Stimulated activated CD8-positive, alpha-beta memory T cell treated with anti-CD3 and anti-CD28 coated beads, Interleukin-2, amount 100 ng/mL, for 48 hours (primary cell): ENCODE results near the gene MYO3B.
"Not testable (repeated sequence)": the region's sequence is repeated elsewhere in the genome, so short reads cannot be mapped to it uniquely, and the experiment has no call there.

ENCODE experiments used
- DNase-seq, 2 donors: peaks; one replicate each; pipeline ENCODE4 v3.0.0-alpha.2; 2020; ENCODE audit warnings: low read depth in 2 of 2

MYO3B gene

DNA sequence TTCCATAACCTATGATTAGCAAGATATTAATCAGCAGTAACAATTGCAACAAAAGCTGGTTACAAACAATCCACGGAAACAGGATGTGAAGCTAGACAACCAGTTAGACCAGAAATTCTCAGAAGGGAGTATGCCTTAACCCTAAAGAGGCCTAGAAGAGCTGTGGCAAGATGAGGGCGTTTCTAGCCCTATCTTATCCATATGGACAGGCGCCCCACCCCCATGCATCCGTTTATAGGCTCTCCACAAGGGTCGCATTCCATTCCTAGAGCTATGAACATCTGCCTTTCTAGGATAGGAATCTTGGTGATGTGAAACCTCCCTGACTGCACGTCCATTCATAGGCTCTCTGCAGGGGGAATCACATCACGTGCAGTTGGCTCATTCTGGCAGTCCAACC lies 441.0 kb downstream of the MYO3B start:
- not testable (repeated sequence) for DNase-seq

DNA sequence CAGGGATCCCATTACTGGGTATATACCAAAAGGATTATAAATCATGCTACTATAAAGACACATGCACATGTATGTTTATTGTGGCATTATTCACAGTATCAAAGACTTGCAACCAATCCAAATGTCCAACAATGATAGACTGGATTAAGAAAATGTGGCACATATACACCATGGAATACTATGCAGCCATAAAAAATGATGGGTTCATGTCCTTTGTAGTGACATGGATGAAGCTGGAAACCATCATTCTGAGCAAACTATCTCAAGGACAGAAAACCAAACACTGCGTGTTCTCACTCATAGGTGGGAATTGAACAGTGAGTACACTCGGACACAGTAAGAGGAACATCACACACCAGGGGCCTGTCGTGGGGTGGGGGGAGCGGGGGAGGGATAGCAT lies 457.1 kb downstream of the MYO3B start:
- not testable (repeated sequence) for DNase-seq

DNA sequence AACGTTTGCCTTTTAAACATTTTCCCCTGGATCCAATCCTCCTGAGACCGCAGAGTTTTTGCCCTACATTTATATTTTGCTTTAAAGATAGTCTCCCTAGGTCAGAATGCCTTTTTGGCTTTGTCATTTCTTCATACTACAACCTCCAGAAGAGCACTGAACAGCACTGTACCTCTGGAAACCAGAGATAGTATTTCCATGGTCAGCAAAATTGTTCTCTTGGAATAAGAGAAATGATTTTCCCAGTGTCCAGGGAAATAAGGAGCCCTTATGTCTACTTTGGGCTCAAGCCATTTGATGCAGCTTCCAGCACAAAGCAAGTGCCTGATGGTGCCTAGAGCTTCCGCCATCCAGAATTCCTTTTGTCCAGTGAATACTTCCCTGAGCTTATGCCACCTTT lies 461.7 kb downstream of the MYO3B start:
- no peak for DNase-seq

DNA sequence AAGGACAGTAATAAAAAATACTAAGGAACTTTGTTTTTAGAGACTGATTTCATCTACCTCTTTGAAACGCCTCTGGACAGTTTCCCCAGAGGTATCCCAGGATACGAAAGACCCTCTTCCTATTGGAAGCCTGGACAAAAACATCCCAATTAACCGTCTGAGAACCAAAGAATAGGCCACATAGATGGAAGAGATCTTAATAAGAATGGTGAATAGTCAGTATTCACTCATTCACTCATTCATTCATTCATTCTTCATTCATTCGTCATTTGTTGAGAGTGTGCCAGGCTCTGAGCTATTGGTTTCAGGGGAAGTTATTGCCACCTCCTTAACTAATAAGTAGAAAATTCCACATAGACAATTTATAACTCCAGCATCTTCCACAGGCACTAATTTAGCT lies 464.0 kb downstream of the MYO3B start:
- DNase-seq, result no peak

DNA sequence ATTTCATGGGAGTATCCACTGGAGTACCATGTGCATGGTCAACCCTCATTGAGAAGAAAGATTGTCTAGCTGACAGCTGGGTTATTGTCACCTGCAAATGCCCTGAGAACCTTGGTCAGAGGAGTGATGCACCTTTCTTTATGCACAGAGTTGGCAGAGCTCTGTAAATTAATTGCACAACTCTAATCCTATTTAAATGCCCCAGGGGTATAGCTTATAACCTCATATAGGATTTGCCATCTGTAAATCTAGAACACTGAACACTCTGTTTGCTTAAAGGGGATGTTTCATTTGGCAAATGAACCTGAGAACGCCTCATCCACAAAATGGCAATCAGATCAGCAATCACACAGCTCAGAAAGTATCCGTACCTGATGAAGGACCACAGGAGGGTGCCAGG lies 465.4 kb downstream of the MYO3B start:
- no peak for DNase-seq

DNA sequence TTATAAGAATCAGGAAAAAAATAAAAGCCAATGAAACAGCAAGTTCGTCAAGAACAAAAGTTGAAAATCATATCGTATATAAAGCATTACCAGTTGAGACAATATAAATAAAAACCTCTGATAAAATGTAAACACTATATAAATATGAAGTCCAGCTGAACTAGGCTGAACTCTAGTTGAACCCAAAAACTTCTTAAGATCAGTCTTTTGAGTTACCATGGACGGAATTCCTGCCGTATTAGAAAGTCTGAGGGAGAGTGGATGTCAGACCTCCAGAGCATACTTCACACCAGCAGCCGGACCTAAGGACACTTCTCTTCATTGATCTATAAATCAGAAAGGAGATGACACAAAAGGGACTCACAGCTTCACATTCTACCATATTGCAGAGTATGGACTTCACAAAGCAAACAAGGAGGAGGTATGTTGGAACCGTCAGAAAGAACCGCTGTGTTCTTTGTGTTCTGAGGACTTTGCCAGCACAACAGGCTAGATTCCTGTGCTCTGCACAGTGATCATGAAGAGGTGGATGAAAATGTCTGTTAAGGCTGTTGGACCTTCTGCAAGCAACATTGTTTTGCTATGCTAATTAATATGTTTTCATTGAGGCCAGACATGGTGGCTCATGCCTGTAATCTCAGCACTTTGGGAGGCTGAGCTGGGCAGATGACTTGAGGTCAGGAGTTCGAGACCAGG lies 469.9 kb downstream of the MYO3B start:
- no peak for DNase-seq

DNA sequence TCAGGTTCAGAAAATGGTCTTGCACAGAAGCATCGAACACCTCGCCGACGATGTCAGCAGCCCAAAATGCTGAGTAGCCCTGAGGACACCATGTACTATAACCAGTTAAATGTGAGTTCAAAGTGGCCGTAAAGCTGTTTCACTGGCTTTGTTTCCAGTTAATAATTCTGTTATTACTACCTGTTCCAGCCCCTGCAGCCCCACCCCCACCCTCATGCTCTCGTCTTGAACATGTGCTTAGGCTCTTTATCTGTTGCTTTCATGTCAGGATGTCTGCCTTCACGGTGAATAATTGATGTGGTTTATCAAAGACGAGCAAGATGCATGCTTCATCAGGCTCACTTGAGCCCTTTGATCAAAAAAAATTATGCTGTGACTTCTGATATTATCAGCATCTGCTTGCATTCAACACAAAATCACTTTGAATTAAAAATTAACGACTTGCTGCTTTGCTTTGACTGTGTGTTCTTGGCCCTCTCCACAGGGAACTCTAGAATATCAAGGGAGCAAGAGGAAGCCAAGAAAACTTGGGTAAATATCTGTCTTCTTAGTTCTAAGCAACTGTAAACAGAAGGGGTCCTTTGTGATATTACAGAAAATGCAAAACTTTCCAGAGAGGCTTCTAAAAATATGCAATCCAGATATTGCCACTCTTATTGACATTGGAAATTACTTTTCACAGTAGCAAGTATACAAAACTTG lies 473.8 kb downstream of the MYO3B start:
- no peak for DNase-seq

DNA sequence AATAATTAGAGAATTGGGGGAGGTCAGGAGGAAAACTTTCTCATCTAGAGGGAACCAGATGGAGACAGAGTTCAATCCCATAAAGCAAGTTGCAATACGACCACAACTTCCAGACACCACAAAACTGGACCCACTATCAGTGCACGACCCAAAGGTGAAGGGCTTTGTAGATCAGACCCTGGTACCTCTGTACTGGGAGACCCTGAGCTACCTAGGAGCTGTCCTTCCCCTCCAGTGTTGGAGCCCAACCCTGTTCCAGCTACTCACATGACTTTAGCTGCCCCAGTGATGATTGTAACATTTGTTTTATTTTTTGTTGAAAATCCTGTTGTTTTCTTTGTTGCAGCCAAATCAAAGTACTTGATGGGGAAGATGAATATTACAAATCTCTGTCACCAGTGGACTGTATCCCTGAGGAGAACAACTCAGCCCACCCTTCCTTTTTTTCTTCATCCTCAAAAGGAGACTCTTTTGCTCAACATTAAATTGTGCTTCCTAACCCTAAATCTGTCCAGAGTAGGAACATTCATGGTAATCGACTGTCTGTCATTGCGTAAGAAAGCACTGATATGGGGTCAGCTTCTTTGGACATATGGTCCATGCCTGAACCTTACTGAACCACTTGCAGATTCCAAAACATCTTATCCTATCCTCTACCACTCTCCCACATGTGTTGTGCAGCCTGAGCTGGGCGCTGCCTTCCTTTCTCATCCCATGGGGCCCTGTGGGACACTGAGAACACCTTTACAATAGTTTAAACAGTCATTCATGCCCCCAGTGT lies 474.9 kb downstream of the MYO3B start:
- no peak for DNase-seq

DNA sequence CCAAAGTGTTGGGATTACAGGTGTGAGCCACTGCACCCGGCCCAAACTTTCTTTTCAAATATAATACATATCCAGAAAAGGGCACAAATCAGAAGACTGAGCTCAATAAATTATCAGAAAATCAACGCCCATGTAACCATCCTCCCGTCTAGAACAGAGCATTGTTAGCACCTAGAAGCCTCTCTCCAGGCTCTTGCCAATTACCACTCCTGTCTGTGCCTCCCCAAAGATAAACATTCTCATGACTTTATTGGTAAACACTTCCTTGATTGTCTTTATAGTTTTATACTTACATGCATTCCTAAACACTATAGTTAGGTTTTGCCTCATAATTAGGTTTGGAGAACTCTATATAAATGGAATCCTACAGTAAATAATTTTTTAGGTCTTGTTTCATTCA lies 478.7 kb downstream of the MYO3B start:
- no peak for DNase-seq

DNA sequence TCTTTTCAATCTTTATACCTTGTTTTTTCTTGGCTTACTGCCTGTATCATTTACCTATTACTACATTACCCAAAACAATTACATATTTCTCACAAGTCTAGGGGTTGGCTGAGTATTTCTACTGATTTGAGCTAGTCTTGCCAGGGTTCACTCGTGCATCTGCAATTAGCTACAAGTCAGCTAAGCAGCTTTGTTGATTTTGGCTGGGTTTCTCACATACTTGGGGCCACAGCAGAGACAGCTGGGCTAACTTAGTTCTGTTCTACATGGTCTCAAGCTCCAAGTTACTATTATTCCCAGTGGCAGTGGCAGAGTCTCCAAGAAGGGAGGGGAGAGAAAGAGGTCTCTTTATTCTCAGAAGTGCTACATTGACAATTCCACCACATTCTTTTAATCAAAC lies 482.5 kb downstream of the MYO3B start:
- DNase-seq, result no peak

DNA sequence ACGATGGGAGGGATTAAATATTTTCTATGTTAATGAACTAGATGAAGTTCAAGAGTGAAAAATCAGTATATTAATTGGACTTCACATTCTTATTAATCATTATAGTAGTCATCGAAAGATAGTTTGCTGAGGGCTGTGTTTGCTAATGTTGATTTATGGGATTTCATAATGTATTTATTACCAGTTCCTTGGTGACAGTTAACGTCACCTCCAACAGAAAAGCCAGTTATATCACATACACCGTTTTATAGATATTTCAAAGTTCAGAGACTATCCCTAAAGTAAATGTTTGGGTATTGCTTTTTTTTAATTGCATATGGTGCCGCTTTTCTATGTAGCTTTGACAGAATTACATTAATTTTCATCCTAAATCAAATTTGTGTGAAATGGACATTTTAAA lies 487.8 kb downstream of the MYO3B start:
- DNase-seq, result no peak

DNA sequence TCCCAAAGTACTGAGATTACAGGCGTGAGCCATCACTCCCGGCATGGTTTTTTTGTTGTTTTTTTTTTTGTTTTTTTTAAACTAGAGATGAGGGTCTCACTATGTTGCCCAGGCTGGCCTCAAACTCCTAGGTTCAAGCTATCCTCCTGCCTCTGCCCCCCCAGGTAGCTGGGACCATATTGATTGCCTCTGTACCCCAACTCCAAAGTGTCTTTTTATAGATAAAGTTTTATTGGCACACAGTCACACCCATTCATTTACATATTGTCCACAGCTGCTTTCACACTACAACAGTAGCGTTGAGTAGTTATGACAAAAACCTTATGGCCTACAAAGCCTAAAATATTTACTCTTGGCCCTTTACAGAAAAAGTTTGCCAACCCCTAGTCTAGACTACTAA lies 492.0 kb downstream of the MYO3B start:
- no peak for DNase-seq

DNA sequence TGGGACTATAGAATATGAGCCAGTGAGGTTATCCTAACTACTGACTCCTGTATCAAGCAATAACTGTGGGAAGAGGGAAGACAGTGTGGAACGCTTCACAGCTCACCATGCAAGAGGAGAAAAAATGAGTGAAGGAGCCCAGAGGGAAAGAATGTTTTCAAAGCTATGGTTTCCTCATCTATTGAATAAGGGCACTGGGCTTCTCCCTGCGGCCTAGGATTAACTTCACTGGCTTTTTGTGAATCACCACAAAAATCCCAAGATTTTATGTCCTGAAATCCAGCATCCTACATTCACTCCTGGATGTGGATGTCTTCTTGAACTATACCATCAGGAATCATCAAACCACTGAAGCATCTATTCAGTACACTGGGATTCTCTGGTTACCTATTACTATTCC lies 492.7 kb downstream of the MYO3B start:
- DNase-seq, result no peak

DNA sequence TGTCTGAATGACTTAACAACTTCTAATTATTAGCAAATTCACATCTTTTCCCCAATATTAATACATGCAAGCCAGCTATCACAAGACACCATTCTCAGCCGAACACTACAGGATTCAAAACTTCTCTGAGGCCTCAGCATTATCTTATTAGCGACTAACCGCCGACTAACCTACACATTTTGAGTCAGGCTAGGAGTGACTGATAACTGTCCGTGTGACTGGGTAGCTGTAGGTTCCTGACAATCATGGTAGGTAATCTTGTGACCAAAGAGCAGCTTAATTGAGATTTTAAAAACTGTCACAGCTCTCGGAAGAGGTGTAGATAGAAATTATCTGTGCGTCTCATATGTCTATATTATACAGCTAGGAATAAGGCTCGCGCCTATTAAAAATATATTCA lies 493.1 kb downstream of the MYO3B start:
- no peak for DNase-seq

DNA sequence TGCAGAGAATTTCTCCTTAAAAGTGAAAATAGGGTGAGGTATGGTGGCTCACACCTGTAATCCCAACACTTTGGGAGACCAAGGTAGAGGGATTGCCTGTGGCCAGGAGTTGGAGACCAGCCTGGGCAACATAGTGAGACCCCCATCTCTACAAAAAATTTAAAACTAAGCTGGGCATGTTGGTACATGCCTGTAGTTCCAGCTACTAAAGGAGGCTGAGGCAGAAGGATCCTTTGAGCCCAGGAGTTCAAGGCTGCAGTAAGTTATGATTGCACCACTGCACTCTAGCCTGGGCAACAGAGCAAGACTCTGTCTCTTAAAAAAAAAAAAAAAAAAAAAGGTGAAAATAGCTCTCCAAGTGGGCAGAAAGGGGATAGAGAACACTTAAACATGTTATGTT lies 496.3 kb downstream of the MYO3B start:
- DNase-seq, result not testable (repeated sequence)

DNA sequence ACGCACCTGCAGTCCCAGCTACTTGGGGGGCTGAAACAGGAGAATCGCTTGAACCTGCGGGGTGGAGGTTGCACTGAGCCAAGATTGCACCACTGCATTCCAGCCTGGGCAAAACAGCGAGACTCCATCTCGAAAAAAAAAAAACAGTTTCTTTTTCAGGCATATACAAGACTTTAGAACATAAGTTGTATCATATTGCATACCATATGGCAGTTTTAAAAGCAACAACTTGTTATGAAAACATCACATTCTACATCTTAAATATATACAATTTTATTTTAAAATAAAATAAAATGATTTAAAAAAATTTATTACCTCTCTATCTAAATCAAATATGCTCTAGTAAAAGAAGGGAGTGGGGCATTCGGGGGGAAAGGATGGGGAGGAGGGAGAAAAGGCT lies 497.8 kb downstream of the MYO3B start:
- no peak for DNase-seq

DNA sequence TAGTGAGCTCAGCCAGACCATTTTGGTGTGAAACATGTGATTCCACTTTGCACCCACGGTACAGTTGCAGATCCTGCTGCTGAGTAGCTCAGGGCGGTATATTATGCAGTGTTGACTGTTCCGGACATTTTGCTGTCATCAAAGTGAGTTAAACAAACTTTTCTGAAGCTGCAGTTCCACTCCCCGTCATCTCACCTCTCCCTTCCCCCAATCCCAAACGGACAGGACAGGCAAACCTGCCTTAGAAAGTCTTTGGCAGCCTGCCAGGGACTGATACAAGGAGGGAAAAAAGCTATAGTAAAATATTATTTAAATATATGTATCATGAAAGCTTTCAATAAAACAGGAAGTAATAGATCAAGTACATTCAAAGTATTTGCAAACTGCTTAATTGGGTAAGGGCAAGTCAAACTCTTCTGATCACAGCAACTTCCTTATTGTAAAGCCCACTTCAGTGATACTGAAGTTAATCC lies 501.7 kb downstream of the MYO3B start:
- no peak for DNase-seq

DNA sequence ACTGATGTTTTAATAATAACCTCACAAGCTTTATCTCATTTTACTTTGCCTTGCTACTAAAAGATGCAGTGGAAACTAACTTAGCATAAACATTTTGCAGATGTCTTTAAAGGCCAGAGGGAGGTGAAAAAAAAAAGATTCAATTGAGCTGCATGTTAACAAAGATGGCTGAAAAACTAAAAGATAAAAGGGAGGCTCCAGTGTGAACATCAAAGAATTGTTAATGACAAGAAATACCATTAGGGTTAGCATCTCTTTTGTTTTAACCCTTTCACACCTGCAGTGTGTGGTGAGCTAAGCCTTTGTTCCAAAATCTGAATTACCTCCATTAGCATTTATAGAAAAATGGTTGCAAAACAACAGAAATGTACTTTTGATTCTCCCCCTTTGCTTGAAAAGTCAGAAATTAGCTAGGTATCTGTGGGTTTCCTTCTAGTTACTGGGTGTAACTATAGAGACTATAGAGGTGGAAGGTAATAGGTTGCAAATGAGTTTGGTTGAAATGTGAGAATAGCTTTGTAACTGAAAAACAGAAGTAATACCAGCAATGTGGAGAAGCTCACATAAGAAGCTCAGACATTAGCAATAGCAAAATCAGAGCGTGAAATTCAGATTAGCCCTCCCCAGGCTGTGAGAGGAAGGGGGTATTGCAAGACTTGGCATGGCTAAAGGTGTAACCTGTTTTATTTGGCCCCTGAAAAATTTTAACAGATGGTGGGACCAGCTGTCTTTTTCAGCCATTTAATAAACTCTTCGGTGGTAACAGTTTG lies 502.4 kb downstream of the MYO3B start:
- no peak for DNase-seq

DNA sequence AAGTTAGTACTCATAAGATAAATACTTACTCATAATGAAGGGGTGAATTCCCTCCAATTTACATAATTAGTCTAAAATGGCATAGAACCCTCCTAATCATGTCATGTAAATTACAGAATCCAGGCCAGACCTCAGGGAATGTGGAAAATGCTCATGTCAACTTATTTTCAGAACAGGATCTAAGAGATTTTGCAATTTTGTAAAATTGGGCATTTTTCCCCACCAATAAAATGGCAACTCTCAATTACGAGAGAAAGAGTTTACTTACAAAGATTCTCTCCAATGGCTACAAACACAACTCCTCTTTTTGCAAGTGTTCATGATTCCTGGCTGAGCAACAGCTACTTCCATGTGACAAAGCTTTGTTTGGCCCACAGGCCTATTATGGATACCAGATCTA lies 503.4 kb downstream of the MYO3B start:
- DNase-seq, result no peak

DNA sequence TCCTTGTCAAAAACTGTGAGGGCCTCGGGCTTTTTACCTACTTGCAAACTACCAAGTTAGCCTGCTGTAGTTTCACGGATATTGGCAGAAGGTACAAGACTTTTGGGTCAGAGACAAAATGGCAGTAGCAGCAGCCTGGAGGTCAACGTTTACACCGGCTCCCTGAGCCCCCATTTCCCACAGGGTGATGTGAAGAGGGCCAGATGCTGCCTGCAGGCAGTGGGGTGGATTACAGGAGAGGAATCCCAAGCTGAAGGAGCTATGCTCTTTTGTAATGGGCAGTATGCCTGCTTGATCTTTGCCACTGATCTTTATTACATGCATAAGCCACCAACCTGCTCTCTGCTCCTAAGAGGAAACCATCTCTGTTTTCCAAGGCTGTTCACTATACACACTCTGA lies 507.6 kb downstream of the MYO3B start:
- no peak for DNase-seq

DNA sequence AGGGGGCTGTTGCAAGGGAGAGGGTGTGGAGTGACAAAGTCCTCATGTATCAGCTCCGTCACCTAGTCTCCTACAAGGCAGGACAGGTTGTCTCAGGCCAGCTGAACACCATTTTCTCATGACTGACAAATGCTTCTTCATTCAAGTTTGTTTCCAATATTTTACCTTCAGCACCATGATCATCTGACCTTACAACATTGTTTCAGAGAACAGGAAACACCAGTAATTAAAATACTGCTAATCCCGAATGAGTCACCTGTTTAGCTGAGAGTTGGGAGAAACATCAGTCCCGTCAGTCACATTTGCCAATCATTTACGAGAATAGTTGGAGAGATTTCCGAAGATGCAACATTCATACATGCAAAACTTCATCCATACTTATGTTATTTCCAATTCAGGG lies 511.5 kb downstream of the MYO3B start:
- DNase-seq, result no peak

DNA sequence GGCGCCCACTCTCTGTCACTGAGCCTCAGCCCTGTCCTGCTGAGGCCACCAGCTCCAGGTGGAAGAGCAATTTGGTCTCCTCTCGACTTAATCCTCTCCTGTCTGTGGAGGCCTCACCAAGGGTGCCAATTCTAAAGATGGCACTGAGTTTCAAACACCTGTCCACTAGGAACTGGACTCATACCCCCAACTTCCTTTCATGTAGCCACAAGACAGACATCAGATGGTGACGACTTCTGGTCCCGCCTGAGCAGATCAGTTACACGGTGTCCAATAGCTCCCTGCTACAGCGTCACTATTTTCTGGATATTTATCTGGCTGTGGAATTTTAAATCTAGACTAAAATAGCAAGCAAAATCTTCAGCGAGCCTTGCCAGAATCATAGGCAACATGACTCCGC lies 512.7 kb downstream of the MYO3B start:
- DNase-seq, result no peak
